22Rv1 (cell line): ENCODE measurements around the gene CDKN3.

Experiments
- ZFX ChIP-seq: fragments of 450-650 bp; IDR thresholded peaks from 2 replicates; pipeline ENCODE4 v1.6.1; 2017; ENCODE audit warnings: antibody characterized with exemption, borderline replicate concordance
- TF ChIP-seq, protein P1 (sequence below): fragments of 450-650 bp; IDR thresholded peaks from 2 replicates; pipeline ENCODE4 v1.5.1; 2017; ENCODE audit warnings: mild to moderate bottlenecking

- TF ChIP-seq, protein P1, sequence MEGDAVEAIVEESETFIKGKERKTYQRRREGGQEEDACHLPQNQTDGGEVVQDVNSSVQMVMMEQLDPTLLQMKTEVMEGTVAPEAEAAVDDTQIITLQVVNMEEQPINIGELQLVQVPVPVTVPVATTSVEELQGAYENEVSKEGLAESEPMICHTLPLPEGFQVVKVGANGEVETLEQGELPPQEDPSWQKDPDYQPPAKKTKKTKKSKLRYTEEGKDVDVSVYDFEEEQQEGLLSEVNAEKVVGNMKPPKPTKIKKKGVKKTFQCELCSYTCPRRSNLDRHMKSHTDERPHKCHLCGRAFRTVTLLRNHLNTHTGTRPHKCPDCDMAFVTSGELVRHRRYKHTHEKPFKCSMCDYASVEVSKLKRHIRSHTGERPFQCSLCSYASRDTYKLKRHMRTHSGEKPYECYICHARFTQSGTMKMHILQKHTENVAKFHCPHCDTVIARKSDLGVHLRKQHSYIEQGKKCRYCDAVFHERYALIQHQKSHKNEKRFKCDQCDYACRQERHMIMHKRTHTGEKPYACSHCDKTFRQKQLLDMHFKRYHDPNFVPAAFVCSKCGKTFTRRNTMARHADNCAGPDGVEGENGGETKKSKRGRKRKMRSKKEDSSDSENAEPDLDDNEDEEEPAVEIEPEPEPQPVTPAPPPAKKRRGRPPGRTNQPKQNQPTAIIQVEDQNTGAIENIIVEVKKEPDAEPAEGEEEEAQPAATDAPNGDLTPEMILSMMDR, result no peak
- TF ChIP-seq ZFX, result no peak
Measured at GRCh38 chr14:54451121-54451601, 54.4 kb downstream of the CDKN3 start.
